Right atrium auricular region (tissue), 2 donors: ENCODE measurements around the gene ITPKB. TPM values are rescaled to one million over a fixed set of nuclear protein-coding genes. Genes with fewer than 3 reads are reported as not detected.
A peak's percentile ranks its signal among the peaks of the same experiment; 100 is the strongest.

Source experiments
- DNase-seq: peaks from one replicate; pipeline ENCODE4 v3.0.0-alpha.2; 2019; ENCODE audit warnings: low spot score
- H3K27ac ChIP-seq, 2 donors: fragments of 200-600 bp; sonication (generic); 1 replicate in 1 of 2; 2 replicates in 1 of 2; pipeline ENCODE4 v1.5.1; 2016 to 2019
- H3K27me3 ChIP-seq, 2 donors: fragments of 200-600 bp; sonication (generic); one replicate each; pipeline versions ENCODE4 v1.5.1 to v1.6.0; 2017 to 2019
- H3K36me3 ChIP-seq: fragments of 200-600 bp; sonication (generic); one replicate; pipeline ENCODE4 v1.5.1; 2016
- H3K4me1 ChIP-seq, 2 donors: fragments of 200-600 bp; sonication (generic); one replicate each; pipeline versions ENCODE4 v1.5.1 to v1.6.0; 2017 to 2019
- H3K4me3 ChIP-seq, 2 donors: fragments of 200-600 bp; sonication (generic); 1 replicate in 1 of 2; 2 replicates in 1 of 2; pipeline ENCODE4 v1.5.1; 2017 to 2019; ENCODE audit warnings: mild to moderate bottlenecking in 1 of 2, moderate library complexity in 1 of 2
- H3K9me3 ChIP-seq, 2 donors: fragments of 200-600 bp; sonication (generic); one replicate each; pipeline ENCODE4 v1.5.1; 2019
- total RNA-seq, 2 donors: library from RNA; depleted of rRNA; stranded (reverse); fragments of >200 nt; gene quantifications; one replicate each; pipeline ENCODE4 v1.1.0, GENCODE V29; 2016
- TF ChIP-seq, protein P1 (sequence below), 2 donors: fragments of 200-600 bp; sonication (generic); IDR thresholded peaks; one replicate each; pipeline ENCODE4 v1.5.1; 2019; ENCODE audit warnings: antibody characterized with exemption in 2 of 2

The ITPKB gene
- total RNA-seq, 2 donors from 2014 or later = 10.8 to 11.0 TPM

DNA sequence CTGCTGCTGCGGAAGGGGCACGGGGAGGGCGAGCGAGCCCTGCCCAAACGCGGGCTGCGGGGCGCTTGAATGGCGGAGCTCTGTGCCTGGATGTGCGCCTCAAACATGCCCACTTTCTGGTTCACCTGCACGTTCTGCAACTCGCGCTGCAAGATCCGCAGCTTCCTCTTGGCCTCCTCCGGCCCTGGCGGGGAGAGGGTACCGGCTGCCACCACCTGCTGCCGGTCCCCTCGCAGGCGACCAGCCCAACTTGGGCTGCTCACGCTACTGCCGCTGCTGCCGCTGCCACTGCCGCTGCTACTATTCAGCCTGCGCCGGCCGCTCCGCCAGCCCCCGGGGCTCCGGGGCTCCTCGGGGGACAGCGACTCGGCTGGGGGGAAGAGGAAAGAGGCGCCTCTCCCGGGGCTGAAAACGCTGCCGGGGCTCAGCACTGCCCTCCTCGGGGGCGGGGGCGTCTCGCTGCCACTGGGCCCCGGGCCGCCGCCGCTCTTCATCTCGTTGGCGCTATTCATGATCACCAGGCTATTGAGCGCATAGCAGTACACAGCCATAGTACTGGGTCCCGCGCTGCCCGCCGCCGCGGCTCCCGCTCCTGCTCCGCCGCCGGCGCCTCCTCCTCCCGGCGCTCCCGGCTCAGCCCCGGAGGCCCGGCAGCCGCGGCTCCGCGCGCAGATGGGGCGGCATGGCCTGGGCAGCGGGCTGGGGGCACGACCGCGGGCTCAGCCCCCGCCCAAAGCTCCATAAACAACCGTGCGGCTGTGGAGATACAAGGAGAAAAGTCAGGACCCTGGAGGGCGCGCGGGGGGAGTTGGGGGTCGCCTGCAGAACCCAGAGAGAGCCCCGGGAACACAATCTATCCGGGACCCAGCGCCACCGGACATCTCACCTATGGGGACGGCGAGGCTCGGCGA is 1.9 kb downstream of the ITPKB start:
- H3K27me3 ChIP-seq = peaks cover 0 to 5% of the 10 kb centered on the region in 2 donors
- TF ChIP-seq, protein P1, sequence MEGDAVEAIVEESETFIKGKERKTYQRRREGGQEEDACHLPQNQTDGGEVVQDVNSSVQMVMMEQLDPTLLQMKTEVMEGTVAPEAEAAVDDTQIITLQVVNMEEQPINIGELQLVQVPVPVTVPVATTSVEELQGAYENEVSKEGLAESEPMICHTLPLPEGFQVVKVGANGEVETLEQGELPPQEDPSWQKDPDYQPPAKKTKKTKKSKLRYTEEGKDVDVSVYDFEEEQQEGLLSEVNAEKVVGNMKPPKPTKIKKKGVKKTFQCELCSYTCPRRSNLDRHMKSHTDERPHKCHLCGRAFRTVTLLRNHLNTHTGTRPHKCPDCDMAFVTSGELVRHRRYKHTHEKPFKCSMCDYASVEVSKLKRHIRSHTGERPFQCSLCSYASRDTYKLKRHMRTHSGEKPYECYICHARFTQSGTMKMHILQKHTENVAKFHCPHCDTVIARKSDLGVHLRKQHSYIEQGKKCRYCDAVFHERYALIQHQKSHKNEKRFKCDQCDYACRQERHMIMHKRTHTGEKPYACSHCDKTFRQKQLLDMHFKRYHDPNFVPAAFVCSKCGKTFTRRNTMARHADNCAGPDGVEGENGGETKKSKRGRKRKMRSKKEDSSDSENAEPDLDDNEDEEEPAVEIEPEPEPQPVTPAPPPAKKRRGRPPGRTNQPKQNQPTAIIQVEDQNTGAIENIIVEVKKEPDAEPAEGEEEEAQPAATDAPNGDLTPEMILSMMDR (IDR thresholded peaks at IDR 0.05) = peak in 1 of 2 donors; percentile 27
- DNase-seq = no peak
- peaks cover 10% of the 10 kb centered on the region for H3K36me3 ChIP-seq
- H3K4me1 ChIP-seq = peaks cover 0 to 35% of the 10 kb centered on the region in 2 donors
- peak overlapping the region; percentile 82 to 87 for H3K27ac ChIP-seq
- no peaks in the 10 kb centered on the region for H3K9me3 ChIP-seq
- H3K4me3 ChIP-seq = peak overlapping the region; percentile 61 to 80

DNA sequence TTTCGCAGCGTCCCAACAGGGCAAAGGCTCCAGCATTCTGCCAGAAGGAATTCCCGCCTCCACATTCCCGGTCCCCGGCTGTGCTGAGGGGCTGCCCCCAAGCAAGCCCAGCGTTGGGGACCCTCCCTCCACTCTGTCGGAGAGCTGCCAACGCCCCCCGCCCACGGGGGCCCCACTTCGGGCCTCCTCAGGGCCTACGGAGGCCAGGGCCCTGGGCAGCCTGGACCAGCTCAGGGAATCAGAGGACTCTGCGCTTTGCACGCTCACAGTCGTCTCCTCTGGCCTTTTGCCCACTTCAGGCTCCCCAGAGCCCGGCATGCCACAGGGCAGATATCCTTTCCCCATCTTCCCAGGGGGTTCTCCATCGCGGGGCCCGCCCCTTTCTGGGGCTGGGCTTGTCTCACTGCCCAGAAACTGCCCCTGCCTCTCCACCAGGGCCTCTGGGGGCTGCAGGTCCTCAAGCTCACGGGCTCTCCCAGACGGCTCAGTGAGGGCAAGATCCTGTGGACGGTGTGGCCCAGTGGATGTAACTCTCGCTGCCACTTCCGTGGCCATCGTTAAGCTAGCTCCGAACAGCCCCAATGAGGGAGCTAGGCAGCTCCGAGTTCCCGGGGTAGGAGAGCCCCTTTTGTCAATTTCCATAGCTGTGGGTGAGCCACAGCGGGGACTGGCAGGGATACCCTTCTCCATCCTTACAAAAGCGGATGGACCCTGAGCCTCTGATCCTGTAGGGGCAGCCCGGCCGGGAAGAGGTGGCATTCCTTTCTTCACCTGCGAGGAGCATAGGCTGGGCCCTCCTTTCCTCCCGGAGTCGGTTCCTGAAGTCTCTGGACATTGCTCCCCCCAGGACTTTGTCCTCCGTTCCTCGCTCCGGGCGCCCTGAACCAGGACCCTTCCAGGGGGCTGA is 2.8 kb downstream of the ITPKB start:
- Histone ChIP-seq H3K9me3 (no peaks in the 10 kb centered on the region), H3K27me3 (peaks cover 0 to 5% of the 10 kb centered on the region in 2 donors), H3K36me3 (peaks cover 10% of the 10 kb centered on the region), H3K4me3 (peak overlapping the region; percentile 61 to 80), H3K4me1 (peaks cover 0 to 35% of the 10 kb centered on the region in 2 donors), H3K27ac (peak overlapping the region; percentile 82 to 87)
- no peak for DNase-seq
- TF ChIP-seq, protein P1 (IDR thresholded peaks at IDR 0.05) = no peak

DNA sequence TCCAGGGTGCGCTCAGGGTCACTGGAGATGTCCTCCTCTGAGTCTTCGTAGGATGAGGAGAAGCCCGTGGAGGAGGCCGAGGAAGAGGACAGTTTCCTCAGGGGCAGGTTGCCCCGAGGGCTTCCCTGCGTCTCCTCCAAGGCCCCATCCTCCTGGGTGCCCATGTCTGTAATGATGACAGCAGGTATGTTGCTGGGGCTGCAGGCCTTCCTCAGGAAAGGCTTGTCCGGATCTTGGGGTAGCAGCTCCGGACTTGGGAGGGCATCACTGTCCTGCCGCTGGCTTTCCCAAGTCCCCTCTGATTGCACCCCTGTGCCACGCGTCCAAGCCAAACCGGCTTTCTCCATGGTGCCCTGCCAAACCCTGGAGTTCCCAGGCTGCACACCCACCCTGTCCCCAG is 3.5 kb downstream of the ITPKB start:
- H3K27me3 ChIP-seq = peaks cover 0 to 5% of the 10 kb centered on the region in 2 donors

DNA sequence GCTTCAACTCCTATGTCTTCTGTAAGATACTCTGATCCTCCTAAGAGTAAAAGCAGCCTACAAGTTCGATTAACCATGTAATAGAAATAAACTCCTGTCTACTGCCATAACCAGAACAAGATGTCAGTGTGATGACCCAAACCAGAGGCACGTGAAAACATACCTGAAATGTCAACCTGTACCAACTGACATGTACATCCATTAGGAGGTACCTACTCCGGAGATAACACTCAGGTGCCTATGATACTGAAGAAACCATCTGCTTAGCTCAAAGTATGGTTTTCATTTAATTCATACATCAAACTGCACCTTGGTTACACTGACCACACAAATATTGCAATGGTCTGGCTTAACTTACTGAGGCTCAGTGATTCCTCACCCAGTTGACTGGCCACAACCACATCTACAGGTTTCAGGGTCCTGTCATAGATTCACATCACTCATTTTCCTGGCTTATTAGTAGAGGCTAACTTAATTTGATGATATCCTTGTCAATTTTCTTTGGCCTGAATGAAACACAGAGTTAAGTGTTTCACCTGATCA is 4.4 kb downstream of the ITPKB start:
- H3K4me3 ChIP-seq = peak overlapping the region in 1 of 2 donors; percentile 80
- peaks cover 0 to 3% of the 10 kb centered on the region in 2 donors for H3K27me3 ChIP-seq
- peak overlapping the region in 1 of 2 donors; percentile 87 for H3K27ac ChIP-seq
- TF ChIP-seq, protein P1 (IDR thresholded peaks at IDR 0.05) = no peak
- peaks cover 0 to 30% of the 10 kb centered on the region in 2 donors for H3K4me1 ChIP-seq
- H3K9me3 ChIP-seq = no peaks in the 10 kb centered on the region
- peaks cover 10% of the 10 kb centered on the region for H3K36me3 ChIP-seq
- DNase-seq = no peak

More for the DNA sequence above, 3.5 kb downstream of the ITPKB start:
- Histone ChIP-seq H3K4me3 (peak overlapping the region; percentile 22 to 80), H3K27ac (peak overlapping the region; percentile 82 to 87), H3K36me3 (peaks cover 10% of the 10 kb centered on the region), H3K4me1 (peaks cover 0 to 35% of the 10 kb centered on the region in 2 donors), H3K9me3 (no peaks in the 10 kb centered on the region)
- DNase-seq = no peak
- TF ChIP-seq, protein P1 (IDR thresholded peaks at IDR 0.05) = no peak

DNA sequence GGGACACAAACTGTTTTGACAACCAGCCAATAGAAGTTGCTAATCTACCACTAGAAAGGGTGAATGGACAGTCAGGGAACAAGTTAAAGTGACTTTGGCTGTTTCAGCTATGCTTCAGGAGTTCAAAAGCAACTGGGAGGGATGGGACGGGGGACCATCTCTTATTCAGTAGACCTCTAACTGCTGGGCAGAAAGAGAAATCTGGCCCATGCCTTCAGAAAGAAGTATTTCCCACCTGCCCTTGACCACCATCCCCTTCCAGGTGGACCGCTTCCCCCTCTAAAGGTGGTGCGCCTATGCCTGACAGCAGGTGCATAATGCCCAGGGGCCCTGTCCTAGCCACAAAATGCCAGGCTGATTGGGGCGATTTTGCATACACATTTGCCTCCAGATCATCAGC is 5.2 kb downstream of the ITPKB start:
- peak overlapping the region; percentile 15 to 80 for H3K4me3 ChIP-seq
- peak overlapping the region; percentile 2 to 87 for H3K27ac ChIP-seq
- H3K27me3 ChIP-seq = no peaks in the 10 kb centered on the region
- H3K4me1 ChIP-seq = peaks cover 0 to 28% of the 10 kb centered on the region in 2 donors
- no peak for DNase-seq
- TF ChIP-seq, protein P1 (IDR thresholded peaks at IDR 0.05) = no peak
- H3K36me3 ChIP-seq = peaks cover 10% of the 10 kb centered on the region
- no peaks in the 10 kb centered on the region for H3K9me3 ChIP-seq
